ENCODE measurements around the gene RASGEF1C.

DNA sequence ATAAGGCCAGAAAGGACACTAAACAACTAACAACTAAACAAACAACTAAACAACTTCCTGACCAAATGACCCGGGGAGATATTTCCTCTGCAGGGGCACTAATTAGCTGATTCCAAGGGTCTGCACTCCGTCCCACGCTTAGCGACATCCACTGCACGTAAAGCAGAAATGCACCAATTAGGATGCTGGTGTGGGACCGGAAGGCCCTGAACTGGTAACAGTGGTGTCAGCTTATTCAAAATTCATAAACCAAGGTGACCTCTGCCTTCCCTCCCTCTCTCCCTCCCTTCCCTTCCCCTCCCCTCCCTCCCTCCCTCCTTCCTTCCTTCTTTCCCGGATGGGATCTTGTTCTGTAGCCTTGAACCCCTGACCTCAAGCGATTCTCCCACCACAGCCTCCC is 9.6 kb downstream of the RASGEF1C start:
- TF ChIP-seq, protein P1, sequence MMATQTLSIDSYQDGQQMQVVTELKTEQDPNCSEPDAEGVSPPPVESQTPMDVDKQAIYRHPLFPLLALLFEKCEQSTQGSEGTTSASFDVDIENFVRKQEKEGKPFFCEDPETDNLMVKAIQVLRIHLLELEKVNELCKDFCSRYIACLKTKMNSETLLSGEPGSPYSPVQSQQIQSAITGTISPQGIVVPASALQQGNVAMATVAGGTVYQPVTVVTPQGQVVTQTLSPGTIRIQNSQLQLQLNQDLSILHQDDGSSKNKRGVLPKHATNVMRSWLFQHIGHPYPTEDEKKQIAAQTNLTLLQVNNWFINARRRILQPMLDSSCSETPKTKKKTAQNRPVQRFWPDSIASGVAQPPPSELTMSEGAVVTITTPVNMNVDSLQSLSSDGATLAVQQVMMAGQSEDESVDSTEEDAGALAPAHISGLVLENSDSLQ (IDR thresholded peaks at IDR 0.05), result no peak
- no peak for TF ChIP-seq FOXA1 (IDR thresholded peaks at IDR 0.05)
- TF ChIP-seq BHLHE40 (IDR thresholded peaks at IDR 0.05; ENCODE audit: borderline replicate concordance), result no peak
